Uterus (tissue), 4 donors: ENCODE measurements around the gene KIRREL2. TPM values are rescaled to one million over a fixed set of nuclear protein-coding genes. Genes with fewer than 3 reads are reported as not detected.
"Not testable (repeated sequence)": the region's sequence is repeated elsewhere in the genome, so short reads cannot be mapped to it uniquely, and the experiment has no call there.

Experiments used
- DNase-seq, 2 donors: peaks; one replicate each; pipeline ENCODE4 v3.0.0-alpha.2; 2019 to 2020
- H3K27ac ChIP-seq, 2 donors: fragments of 200-600 bp; sonication (generic); 1 replicate in 1 of 2; 2 replicates in 1 of 2; pipeline ENCODE4 v1.5.1; 2016 to 2018
- H3K27me3 ChIP-seq, 2 donors: fragments of 200-600 bp; sonication (generic); one replicate each; pipeline ENCODE4 v1.5.1; 2018 to 2019; ENCODE audit warnings: control low read depth in 1 of 2
- H3K36me3 ChIP-seq, 2 donors: fragments of 200-600 bp; sonication (generic); one replicate each; pipeline ENCODE4 v1.5.1; 2019; ENCODE audit warnings: control low read depth in 1 of 2
- H3K4me1 ChIP-seq, 2 donors: fragments of 200-600 bp; sonication (generic); one replicate each; pipeline ENCODE4 v1.5.1; 2018 to 2019; ENCODE audit warnings: control low read depth in 1 of 2
- H3K4me3 ChIP-seq, 2 donors: fragments of 200-600 bp; sonication (generic); 1 replicate in 1 of 2; 2 replicates in 1 of 2; pipeline ENCODE4 v1.5.1; 2018 to 2019; ENCODE audit warnings: mild to moderate bottlenecking in 1 of 2
- H3K9me3 ChIP-seq, 2 donors: fragments of 200-600 bp; sonication (generic); one replicate each; pipeline ENCODE4 v1.5.1; 2019; ENCODE audit warnings: control low read depth in 1 of 2
- CTCF ChIP-seq, 4 experiments: fragments of 200-600 bp in 2 of 4; fragments of 450-650 bp in 2 of 4; sonication (generic) in 2 of 4; IDR thresholded peaks; one replicate each; pipeline ENCODE4 v1.5.1; 2016 to 2019; ENCODE audit warnings: antibody characterized with exemption in 4 of 4, mild to moderate bottlenecking in 2 of 4, moderate library complexity in 1 of 4
- POLR2A ChIP-seq, 2 donors: fragments of 450-650 bp; IDR thresholded peaks; one replicate each; pipeline ENCODE4 v1.6.1; 2016; ENCODE audit warnings: antibody characterized with exemption in 2 of 2, mild to moderate bottlenecking in 1 of 2, moderate library complexity in 1 of 2
- intact Hi-C: fragments of 100-400 bp; cut with DNase I; formaldehyde crosslinking; loops from one replicate; pipeline ENCODE4 v1.15.1; 2023; ENCODE audit warnings: low total_unique reads
- total RNA-seq, 4 donors: library from RNA; depleted of rRNA in 3 of 4; stranded (reverse); fragments of >200 nt in 3 of 4; gene quantifications; one replicate each; pipeline versions ENCODE4 v1.1.0 to v1.2.4, GENCODE V29; 2014 to 2023
- donor health status: DM: yes; HTN: yes; CAD: no.

KIRREL2 gene
- total RNA-seq, 4 donors from 2014 or later: 0.55 to 2.8 TPM; not detected in 2

GRCh38 chr19:35824150-35824549 is 32.6 kb upstream of the KIRREL2 start:
- no peaks in the 10 kb centered on the region for H3K36me3 ChIP-seq
- no peak overlapping the region for H3K27ac ChIP-seq
- TF ChIP-seq CTCF (IDR thresholded peaks at IDR 0.05) (no peak), POLR2A (IDR thresholded peaks at IDR 0.05) (no peak)
- no peak overlapping the region for H3K4me3 ChIP-seq
- H3K4me1 ChIP-seq: no peaks in the 10 kb centered on the region
- intact Hi-C loops: no loop called here
- no peaks in the 10 kb centered on the region for H3K9me3 ChIP-seq
- no peak for DNase-seq
- H3K27me3 ChIP-seq: no peaks in the 10 kb centered on the region

- Histone ChIP-seq H3K36me3 (no peaks in the 10 kb centered on the region), H3K4me1 (no peaks in the 10 kb centered on the region), H3K27me3 (no peaks in the 10 kb centered on the region), H3K4me3 (no peak overlapping the region), H3K27ac (no peak overlapping the region), H3K9me3 (no peaks in the 10 kb centered on the region)
- intact Hi-C loops: no loop called here
- peak; percentile 29 to 31 for DNase-seq
- no peak for TF ChIP-seq CTCF (IDR thresholded peaks at IDR 0.05)
Observed at GRCh38 chr19:35828692-35829301, 27.9 kb upstream of the KIRREL2 start.

GRCh38 chr19:35830986-35831385 is 25.7 kb upstream of the KIRREL2 start:
- Histone ChIP-seq H3K27me3 (no peaks in the 10 kb centered on the region), H3K9me3 (no peaks in the 10 kb centered on the region), H3K4me3 (no peak overlapping the region), H3K27ac (no peak overlapping the region), H3K36me3 (no peaks in the 10 kb centered on the region), H3K4me1 (no peaks in the 10 kb centered on the region)
- TF ChIP-seq POLR2A (IDR thresholded peaks at IDR 0.05) (no peak), CTCF (IDR thresholded peaks at IDR 0.05) (no peak)
- intact Hi-C loops: no loop called here
- DNase-seq: no peak

- intact Hi-C loops: no loop called here
- no peak for DNase-seq
- no peaks in the 10 kb centered on the region for H3K27me3 ChIP-seq
Observed at GRCh38 chr19:35832054-35832453, 24.7 kb upstream of the KIRREL2 start.

GRCh38 chr19:35833972-35834371 is 22.7 kb upstream of the KIRREL2 start:
- intact Hi-C loops: no loop called here
- TF ChIP-seq CTCF (IDR thresholded peaks at IDR 0.05) (no peak), POLR2A (IDR thresholded peaks at IDR 0.05) (no peak)
- Histone ChIP-seq H3K36me3 (no peaks in the 10 kb centered on the region), H3K27me3 (no peaks in the 10 kb centered on the region), H3K27ac (no peak overlapping the region), H3K4me1 (no peaks in the 10 kb centered on the region), H3K9me3 (no peaks in the 10 kb centered on the region), H3K4me3 (no peak overlapping the region)
- DNase-seq: no peak

More at GRCh38 chr19:35832054-35832453, 24.7 kb upstream of the KIRREL2 start:
- no peak overlapping the region for H3K4me3 ChIP-seq
- H3K9me3 ChIP-seq: no peaks in the 10 kb centered on the region
- no peaks in the 10 kb centered on the region for H3K4me1 ChIP-seq
- no peaks in the 10 kb centered on the region for H3K36me3 ChIP-seq
- H3K27ac ChIP-seq: no peak overlapping the region
- TF ChIP-seq CTCF (IDR thresholded peaks at IDR 0.05) (no peak), POLR2A (IDR thresholded peaks at IDR 0.05) (no peak)

- H3K4me1 ChIP-seq, H3K27me3 ChIP-seq, intact Hi-C loops, H3K36me3 ChIP-seq, H3K27ac ChIP-seq, H3K4me3 ChIP-seq, DNase-seq, H3K9me3 ChIP-seq: not testable (repeated sequence)
Observed at GRCh38 chr19:35836096-35836495, 20.6 kb upstream of the KIRREL2 start.
